Measurements from ENCODE around the gene VARS1.
"Not testable (repeated sequence)": the region's sequence is repeated elsewhere in the genome, so short reads cannot be mapped to it uniquely, and the experiment has no call there.

GRCh38 chr6:31793927-31794245 is 1.7 kb downstream of the VARS1 start:
- not testable (repeated sequence) for TF ChIP-seq EZH2phosphoT487 (IDR thresholded peaks at IDR 0.05; ENCODE audit: insufficient read depth, low read depth); EZH2 (IDR thresholded peaks at IDR 0.05; ENCODE audit: insufficient read depth, poor library complexity, severe bottlenecking)
